GM19468 (cell line): Measurements from ENCODE around the gene OPN4.

Source experiments
- ATAC-seq: cut with Tn5 transposase; IDR thresholded peaks from one replicate; pipeline ENCODE4 v1.9.1; 2021; ENCODE audit warnings: mild to moderate bottlenecking, moderate library complexity, moderate number of reproducible peaks; ENCODE audit not compliant: unreplicated experiment; ENCODE audit errors: extremely low read depth

OPN4 gene

GRCh38 chr10:86712317-86712707 lies 58.0 kb downstream of the OPN4 start:
- ATAC-seq: peak; percentile 22

GRCh38 chr10:86715156-86715795 lies 60.9 kb downstream of the OPN4 start:
- no peak for ATAC-seq

- no peak for ATAC-seq
Measured at GRCh38 chr10:86715836-86716235, 61.5 kb downstream of the OPN4 start.
